GM12864 (cell line): ENCODE results near the gene DNAH3.
"Not testable (repeated sequence)": the region's sequence is repeated elsewhere in the genome, so short reads cannot be mapped to it uniquely, and the experiment has no call there.

Experiments used
- DNase-seq: peaks from one replicate; pipeline ENCODE4 v3.0.0-alpha.2; 2011; ENCODE audit warnings: low read depth
- H3K4me3 ChIP-seq: 2 replicates; pipeline ENCODE4 v1.5.1; 2011; ENCODE audit warnings: mild to moderate bottlenecking, low read depth, low read length, control low read depth
- CTCF ChIP-seq: IDR thresholded peaks from 2 replicates; pipeline ENCODE4 v1.5.1; 2011; ENCODE audit warnings: low read depth, mild to moderate bottlenecking, moderate library complexity, low read length, control low read depth, inconsistent platforms; ENCODE audit errors: missing control alignments

Gene DNAH3

GRCh38 chr16:21117567-21117966, 33.1 kb downstream of the DNAH3 start:
- DNase-seq, result no peak
- no peak overlapping the region for H3K4me3 ChIP-seq
- no peak for TF ChIP-seq CTCF

DNA sequence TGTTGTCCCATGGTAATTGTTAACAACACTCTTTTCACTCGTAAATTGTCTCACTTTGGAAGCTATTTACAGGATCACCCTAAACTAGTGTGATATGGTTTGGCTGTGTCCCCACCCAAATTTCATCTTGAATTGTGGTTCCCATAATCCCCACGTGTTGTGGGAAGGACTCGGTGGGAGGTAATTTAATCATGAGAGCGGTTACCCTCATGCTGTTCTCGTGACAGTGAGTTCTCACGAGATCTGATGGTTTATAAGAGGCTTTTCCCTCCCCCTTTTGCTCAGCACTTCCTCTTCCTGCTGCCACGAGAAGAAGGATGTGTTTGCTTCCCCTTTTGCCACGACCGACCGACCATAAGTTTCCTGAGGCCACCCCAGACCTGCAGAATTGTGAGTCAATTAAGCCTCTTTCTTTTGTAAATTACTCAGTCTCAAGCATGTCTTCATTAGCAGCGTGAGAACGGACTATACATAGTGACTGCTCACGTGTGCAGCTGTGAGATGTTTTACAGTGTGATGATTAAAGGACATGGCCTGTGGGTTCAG, 34.4 kb downstream of the DNAH3 start:
- no peak overlapping the region for H3K4me3 ChIP-seq
- no peak for TF ChIP-seq CTCF
- DNase-seq, result peak; percentile 26

GRCh38 chr16:21115551-21115950, 35.1 kb downstream of the DNAH3 start:
- not testable (repeated sequence) for DNase-seq, H3K4me3 ChIP-seq

DNA sequence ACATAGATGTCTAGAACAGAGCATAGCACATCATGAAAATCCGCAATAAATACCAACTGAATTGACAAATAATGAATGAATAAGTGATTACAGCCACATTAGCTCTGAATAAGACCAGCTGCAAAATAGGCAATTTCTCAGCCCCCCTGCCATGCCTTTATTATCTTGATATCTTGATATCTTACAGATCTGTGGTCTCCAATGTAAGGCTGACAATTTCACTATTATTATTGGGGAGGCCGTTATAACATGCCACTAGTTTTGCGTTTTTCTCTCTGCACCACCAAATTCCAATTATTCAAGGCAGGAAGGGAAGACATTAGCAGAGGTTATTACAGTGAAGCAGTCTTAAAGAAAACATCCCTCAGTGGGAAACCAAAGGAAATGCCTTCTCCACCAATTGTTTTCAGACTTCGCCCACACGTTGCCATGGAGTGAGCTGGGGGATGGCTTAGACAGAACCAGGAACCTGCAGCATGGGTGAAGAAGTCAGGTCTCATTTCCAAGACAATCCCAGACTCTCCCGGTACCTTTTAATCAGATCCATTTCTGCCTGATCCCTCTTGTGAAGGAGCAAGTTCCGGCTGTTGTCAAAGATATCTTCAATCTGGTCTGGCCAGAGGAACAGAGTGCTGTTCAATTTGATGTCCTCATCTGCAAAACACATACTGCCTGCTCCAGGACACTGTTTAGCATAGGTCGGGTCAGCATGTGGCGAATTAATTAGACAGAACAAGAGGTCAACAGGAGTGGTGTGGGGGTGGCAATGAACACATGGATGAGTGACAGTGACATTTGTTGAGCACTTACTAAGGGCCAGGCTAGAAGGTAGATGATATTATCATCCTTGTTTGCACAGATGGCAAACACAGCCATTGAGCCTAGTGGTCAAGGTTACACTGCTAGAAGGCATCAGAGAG, 46.4 kb downstream of the DNAH3 start:
- TF ChIP-seq CTCF, result no peak
- H3K4me3 ChIP-seq, result no peak overlapping the region
- DNase-seq, result no peak

DNA sequence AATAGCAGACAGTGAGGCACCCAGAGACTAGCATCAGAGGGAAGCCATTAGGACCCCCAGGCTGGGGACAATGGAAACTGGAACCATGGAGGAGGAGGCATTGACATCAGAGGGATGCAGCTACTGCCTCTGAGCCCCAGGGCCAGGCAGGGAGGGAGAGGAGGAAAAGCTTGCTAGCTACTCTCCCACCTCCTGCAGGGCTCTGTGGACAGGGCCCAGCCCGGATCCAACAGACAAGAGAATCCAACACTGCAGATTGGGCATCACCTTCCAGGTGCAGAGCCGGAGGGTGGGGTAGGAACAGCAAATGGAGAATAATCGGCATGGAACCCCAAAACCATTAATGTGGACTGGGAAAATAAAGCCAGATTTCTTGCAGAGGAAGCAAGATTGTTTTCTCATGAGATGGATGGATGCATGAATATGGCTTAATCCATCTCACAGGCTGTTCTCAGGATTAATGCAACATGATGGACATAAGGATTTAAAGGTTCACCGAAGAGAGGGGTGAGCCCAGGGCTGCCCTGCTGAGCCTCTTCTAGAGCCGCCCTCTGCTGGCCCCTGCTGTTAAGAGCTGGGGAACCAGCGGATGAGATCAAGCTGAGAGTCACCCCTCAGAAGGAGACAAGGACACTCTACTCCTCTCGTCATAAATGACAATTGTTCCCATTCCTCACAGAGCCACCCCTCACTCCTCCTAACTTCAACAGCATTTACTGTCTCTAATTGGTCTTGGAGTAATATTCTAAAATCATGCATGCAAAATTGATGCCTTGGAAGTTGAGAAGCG, 48.8 kb downstream of the DNAH3 start:
- no peak overlapping the region for H3K4me3 ChIP-seq
- no peak for DNase-seq

GRCh38 chr16:21100447-21100846, 50.2 kb downstream of the DNAH3 start:
- no peak overlapping the region for H3K4me3 ChIP-seq
- TF ChIP-seq CTCF, result no peak
- no peak for DNase-seq

More for the DNA sequence above, 48.8 kb downstream of the DNAH3 start:
- peak; percentile 49 for TF ChIP-seq CTCF

GRCh38 chr16:21097151-21097550, 53.5 kb downstream of the DNAH3 start:
- no peak overlapping the region for H3K4me3 ChIP-seq
- no peak for DNase-seq
- no peak for TF ChIP-seq CTCF

DNA sequence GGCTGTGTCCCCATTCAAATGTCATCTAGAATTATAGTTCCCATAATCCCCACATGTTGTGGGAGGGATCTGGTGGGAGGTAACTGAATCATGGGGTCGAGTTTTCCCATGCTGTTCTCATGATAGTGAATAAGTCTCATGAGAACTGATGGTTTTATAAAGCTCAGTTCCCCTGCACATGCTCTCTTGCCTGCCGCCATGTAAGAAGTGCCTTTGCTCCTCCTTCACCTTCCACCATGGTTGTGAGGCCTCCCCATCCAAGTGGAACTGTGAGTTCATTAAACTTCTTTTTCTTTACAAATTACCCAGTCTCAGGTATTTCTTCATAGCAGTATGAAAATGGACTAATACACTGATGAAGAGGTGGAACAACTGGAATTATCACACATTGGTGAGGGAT, 55.9 kb downstream of the DNAH3 start:
- DNase-seq, H3K4me3 ChIP-seq: not testable (repeated sequence)
